ENCODE measurements around the gene NUP93. TPM values are rescaled to one million over a fixed set of nuclear protein-coding genes. Genes with fewer than 3 reads are reported as not detected.

Gene NUP93
- total and polyA plus RNA-seq, 9 of the 15 experiments (the other 6 are each of a cell fraction or from before 2014, with no cell fraction given), result 92.0 to 162 (median 121) TPM

DNA sequence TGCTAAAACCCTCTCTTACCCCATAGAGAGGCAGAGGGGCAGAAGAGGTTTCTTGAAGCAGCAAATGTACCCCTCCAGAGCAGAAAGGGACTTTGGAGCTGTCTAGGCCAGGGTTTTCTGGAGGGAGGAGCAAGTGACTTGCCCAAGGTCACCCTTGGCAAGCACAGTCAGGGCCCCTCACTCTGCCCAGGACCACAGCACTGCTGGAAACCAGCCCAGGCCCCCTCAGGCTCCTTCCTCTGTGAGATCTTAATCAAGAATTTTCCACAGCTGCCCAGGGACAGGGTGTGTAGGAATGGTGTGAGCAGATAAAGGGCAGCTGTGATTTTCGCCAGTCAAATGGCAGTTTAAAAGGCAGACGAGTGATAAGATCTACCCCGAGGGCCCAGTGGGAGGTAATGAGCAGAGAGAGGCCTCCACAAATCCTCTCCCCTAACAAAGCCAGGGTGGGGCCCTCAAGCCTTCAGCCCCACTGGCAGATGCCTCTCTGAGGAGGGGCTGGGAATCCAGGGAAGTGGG lies 131.2 kb downstream of the NUP93 start (continued):
- TF ChIP-seq ZNF324 (CRISPR knock-in tag; IDR thresholded peaks at IDR 0.05), result no peak
- TF ChIP-seq SUPT5H (IDR thresholded peaks at IDR 0.05), result no peak
- TF ChIP-seq, protein P1, sequence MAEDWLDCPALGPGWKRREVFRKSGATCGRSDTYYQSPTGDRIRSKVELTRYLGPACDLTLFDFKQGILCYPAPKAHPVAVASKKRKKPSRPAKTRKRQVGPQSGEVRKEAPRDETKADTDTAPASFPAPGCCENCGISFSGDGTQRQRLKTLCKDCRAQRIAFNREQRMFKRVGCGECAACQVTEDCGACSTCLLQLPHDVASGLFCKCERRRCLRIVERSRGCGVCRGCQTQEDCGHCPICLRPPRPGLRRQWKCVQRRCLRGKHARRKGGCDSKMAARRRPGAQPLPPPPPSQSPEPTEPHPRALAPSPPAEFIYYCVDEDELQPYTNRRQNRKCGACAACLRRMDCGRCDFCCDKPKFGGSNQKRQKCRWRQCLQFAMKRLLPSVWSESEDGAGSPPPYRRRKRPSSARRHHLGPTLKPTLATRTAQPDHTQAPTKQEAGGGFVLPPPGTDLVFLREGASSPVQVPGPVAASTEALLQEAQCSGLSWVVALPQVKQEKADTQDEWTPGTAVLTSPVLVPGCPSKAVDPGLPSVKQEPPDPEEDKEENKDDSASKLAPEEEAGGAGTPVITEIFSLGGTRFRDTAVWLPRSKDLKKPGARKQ (CRISPR knock-in tag; IDR thresholded peaks at IDR 0.05), result no peak
- no peak for TF ChIP-seq BACH1 (tag; IDR thresholded peaks at IDR 0.05)
- TF ChIP-seq, protein P2, sequence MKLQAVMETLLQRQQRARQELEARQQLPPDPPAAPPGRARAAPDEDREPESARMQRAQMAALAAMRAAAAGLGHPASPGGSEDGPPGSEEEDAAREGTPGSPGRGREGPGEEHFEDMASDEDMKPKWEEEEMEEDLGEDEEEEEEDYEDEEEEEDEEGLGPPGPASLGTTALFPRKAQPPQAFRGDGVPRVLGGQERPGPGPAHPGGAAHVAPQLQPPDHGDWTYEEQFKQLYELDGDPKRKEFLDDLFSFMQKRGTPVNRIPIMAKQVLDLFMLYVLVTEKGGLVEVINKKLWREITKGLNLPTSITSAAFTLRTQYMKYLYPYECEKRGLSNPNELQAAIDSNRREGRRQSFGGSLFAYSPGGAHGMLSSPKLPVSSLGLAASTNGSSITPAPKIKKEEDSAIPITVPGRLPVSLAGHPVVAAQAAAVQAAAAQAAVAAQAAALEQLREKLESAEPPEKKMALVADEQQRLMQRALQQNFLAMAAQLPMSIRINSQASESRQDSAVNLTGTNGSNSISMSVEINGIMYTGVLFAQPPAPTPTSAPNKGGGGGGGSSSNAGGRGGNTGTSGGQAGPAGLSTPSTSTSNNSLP (IDR thresholded peaks at IDR 0.05; ENCODE audit: borderline replicate concordance, low read depth, low read length), result no peak
- TF ChIP-seq MAZ (CRISPR knock-in tag; conservative IDR thresholded peaks at IDR 0.05 in 1 of 2, IDR thresholded peaks at IDR 0.05 in 1 of 2), result 0 out of 4 replicates have a peak, but pooled peaks of 1 of the 2 experiments have one; percentile 32
- no peak for TF ChIP-seq ZSCAN32 (CRISPR knock-in tag; IDR thresholded peaks at IDR 0.05)
- TF ChIP-seq ESRRB (CRISPR knock-in tag; IDR thresholded peaks at IDR 0.05; ENCODE audit: borderline replicate concordance), result no peak
- TF ChIP-seq, protein P3, sequence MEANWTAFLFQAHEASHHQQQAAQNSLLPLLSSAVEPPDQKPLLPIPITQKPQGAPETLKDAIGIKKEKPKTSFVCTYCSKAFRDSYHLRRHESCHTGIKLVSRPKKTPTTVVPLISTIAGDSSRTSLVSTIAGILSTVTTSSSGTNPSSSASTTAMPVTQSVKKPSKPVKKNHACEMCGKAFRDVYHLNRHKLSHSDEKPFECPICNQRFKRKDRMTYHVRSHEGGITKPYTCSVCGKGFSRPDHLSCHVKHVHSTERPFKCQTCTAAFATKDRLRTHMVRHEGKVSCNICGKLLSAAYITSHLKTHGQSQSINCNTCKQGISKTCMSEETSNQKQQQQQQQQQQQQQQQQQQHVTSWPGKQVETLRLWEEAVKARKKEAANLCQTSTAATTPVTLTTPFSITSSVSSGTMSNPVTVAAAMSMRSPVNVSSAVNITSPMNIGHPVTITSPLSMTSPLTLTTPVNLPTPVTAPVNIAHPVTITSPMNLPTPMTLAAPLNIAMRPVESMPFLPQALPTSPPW (CRISPR knock-in tag; IDR thresholded peaks at IDR 0.05), result peak; percentile 59; the same call in 1 of the 2 replicates
- TF ChIP-seq E2F3 (CRISPR knock-in tag; IDR thresholded peaks at IDR 0.05), result no peak
- TF ChIP-seq L3MBTL2 (IDR thresholded peaks at IDR 0.05), result no peak
- 0 out of 2 replicates have a peak, but pooled peaks have one; percentile 14 for TF ChIP-seq FOSL1 (tag; conservative IDR thresholded peaks at IDR 0.05)
- TF ChIP-seq, protein P4, sequence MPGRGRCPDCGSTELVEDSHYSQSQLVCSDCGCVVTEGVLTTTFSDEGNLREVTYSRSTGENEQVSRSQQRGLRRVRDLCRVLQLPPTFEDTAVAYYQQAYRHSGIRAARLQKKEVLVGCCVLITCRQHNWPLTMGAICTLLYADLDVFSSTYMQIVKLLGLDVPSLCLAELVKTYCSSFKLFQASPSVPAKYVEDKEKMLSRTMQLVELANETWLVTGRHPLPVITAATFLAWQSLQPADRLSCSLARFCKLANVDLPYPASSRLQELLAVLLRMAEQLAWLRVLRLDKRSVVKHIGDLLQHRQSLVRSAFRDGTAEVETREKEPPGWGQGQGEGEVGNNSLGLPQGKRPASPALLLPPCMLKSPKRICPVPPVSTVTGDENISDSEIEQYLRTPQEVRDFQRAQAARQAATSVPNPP (IDR thresholded peaks at IDR 0.05; ENCODE audit: borderline replicate concordance, insufficient read depth, insufficient read length), result no peak
- TF ChIP-seq CREM (IDR thresholded peaks at IDR 0.05; ENCODE audit: low read depth), result no peak
- no peak for TF ChIP-seq FIP1L1 (IDR thresholded peaks at IDR 0.05; ENCODE audit: low read depth, low read length, poor library complexity, severe bottlenecking)
- no peak for TF ChIP-seq SPI1 (IDR thresholded peaks at IDR 0.05; ENCODE audit: borderline replicate concordance, low read depth, low read length)
- TF ChIP-seq HDAC2 (IDR thresholded peaks at IDR 0.05), result peak; percentile 27; the same call in 1 of the 2 replicates
- TF ChIP-seq KAT7 (CRISPR knock-in tag; IDR thresholded peaks at IDR 0.05; ENCODE audit: borderline replicate concordance), result no peak
- TF ChIP-seq EHMT2 (IDR thresholded peaks at IDR 0.05), result no peak
- TF ChIP-seq, protein P5, sequence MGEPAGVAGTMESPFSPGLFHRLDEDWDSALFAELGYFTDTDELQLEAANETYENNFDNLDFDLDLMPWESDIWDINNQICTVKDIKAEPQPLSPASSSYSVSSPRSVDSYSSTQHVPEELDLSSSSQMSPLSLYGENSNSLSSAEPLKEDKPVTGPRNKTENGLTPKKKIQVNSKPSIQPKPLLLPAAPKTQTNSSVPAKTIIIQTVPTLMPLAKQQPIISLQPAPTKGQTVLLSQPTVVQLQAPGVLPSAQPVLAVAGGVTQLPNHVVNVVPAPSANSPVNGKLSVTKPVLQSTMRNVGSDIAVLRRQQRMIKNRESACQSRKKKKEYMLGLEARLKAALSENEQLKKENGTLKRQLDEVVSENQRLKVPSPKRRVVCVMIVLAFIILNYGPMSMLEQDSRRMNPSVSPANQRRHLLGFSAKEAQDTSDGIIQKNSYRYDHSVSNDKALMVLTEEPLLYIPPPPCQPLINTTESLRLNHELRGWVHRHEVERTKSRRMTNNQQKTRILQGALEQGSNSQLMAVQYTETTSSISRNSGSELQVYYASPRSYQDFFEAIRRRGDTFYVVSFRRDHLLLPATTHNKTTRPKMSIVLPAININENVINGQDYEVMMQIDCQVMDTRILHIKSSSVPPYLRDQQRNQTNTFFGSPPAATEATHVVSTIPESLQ (CRISPR knock-in tag; IDR thresholded peaks at IDR 0.05), result no peak
- no peak for TF ChIP-seq SLC30A9 (CRISPR knock-in tag; IDR thresholded peaks at IDR 0.05)

Data from K562 (cell line).